Heart left ventricle (tissue), 16 donors: ENCODE data around the gene ZFYVE19. TPM values are rescaled to one million over a fixed set of nuclear protein-coding genes. Genes with fewer than 3 reads are reported as not detected.

Source experiments
- ATAC-seq, 4 donors: fragments of 200-7000 bp; cut with Tn5 transposase; one replicate each; pipeline ENCODE4 v1.9.1; 2020 to 2022; ENCODE audit warnings: moderate library complexity in 4 of 4, mild to moderate bottlenecking in 3 of 4, moderate number of reproducible peaks in 1 of 4
- DNase-seq, 5 donors: peaks; one replicate each; pipeline ENCODE4 v3.0.0-alpha.2; 2020
- H3K27ac ChIP-seq, 12 donors: fragments of 200-600 bp; sonication (generic) in 4 of 12; one replicate each; pipeline versions ENCODE4 v1.5.0 to v1.8.0; 2016 to 2022; ENCODE audit warnings: mild to moderate bottlenecking in 2 of 12
- H3K27me3 ChIP-seq, 9 donors: fragments of 200-600 bp; sonication (generic) in 2 of 9; one replicate each; pipeline versions ENCODE4 v1.5.1 to v1.8.0; 2016 to 2022; ENCODE audit warnings: mild to moderate bottlenecking in 3 of 9
- H3K36me3 ChIP-seq, 9 donors: fragments of 200-600 bp; sonication (generic) in 2 of 9; one replicate each; pipeline versions ENCODE4 v1.5.0 to v1.8.0; 2018 to 2022; ENCODE audit warnings: mild to moderate bottlenecking in 2 of 9
- H3K4me1 ChIP-seq, 12 donors: fragments of 200-600 bp; sonication (generic) in 4 of 12; one replicate each; pipeline versions ENCODE4 v1.5.0 to v1.8.0; 2016 to 2022; ENCODE audit warnings: mild to moderate bottlenecking in 3 of 12
- H3K4me3 ChIP-seq, 12 donors: fragments of 200-600 bp; sonication (generic) in 4 of 12; one replicate each; pipeline versions ENCODE4 v1.5.0 to v1.8.0; 2017 to 2022; ENCODE audit warnings: mild to moderate bottlenecking in 9 of 12, moderate library complexity in 4 of 12
- H3K9me3 ChIP-seq, 12 donors: fragments of 200-600 bp; sonication (generic) in 4 of 12; one replicate each; pipeline versions ENCODE4 v1.5.0 to v1.8.0; 2016 to 2022; ENCODE audit warnings: mild to moderate bottlenecking in 1 of 12
- POLR2A ChIP-seq, 2 donors: fragments of 450-650 bp; IDR thresholded peaks; one replicate each; pipeline ENCODE4 v1.6.1; 2017; ENCODE audit warnings: antibody characterized with exemption in 2 of 2, mild to moderate bottlenecking in 2 of 2, moderate library complexity in 2 of 2
- WGBS, 4 donors: extraction: QIAGEN DNeasy Blood & Tissue Kit in 2 of 4; methylation state at CpG; one replicate each; pipeline versions ENCODE4 v1.1.5 to v1.1.7; 2013 to 2018; 5-methylcytosine and 5-hydroxymethylcytosine counted together
- intact Hi-C, 10 donors: fragments of 100-400 bp; cut with DNase I; formaldehyde crosslinking; loops; one replicate each; pipeline versions ENCODE4 v1.11.1 to v1.14.2; 2022
- polyA plus RNA-seq, 2 donors: library from polyadenylated mRNA; stranded (reverse); fragments of 200-250 nt; gene quantifications; one replicate each; pipeline ENCODE4 v1.2.3, GENCODE V29; 2013
- total RNA-seq, 9 donors: library from RNA; depleted of rRNA in 2 of 9; stranded (reverse); fragments of >200 nt in 2 of 9; fragmentation: NEBNext Ultra II Directional in 3 of 9; extraction: Animal tissue kit (Norgen Biotek cat#: 25700) in 3 of 9; gene quantifications; one replicate each; pipeline versions ENCODE4 v1.1.0 to v1.2.4, GENCODE V29; 2016 to 2023
- TF ChIP-seq, protein P1 (sequence below), 12 donors: fragments of 200-600 bp; sonication (generic) in 4 of 12; IDR thresholded peaks; one replicate each; pipeline versions ENCODE4 v1.5.0 to v1.8.0; 2018 to 2022; ENCODE audit warnings: antibody characterized with exemption in 12 of 12, mild to moderate bottlenecking in 5 of 12
- donor health status: ischemic (EF 13 %, LVEDD 7.1; RV severe dilation, severe dysfunction).
- donor health status: healthy with polysubstance abuse.
- donor health status: DM: no; HTN: yes; CAD: no.
- donor health status: DM: no; HTN: no; CAD: no.
- donor health status: ischemic (EF 25% LVEDD 6.9; RV normal size, moderate dysfunction).
- donor health status: ischemic (EF 25% LVEDD 5.7; RV mildly dilated, moderate dysfunction).
- donor health status: healthy.
- donor health status: DM: yes; HTN: yes; CAD: no.
- donor health status: ischemic (EF 35%, LVEDD 5.7; RV mildly dilated, moderate dysfunction).
- donor health status: nonischemic (EF 11% LVEDD 7.7; RV severe dilation, severe dysfunction).
- donor health status: DM: yes; HTN: yes; CAD: no.
- donor health status: PGD.
- donor health status: ischemic (EF 29% LVEDD 5.4; RV normal size, mild dysfunction).
- donor health status: nonischemic (EF 23%, LVEDD 6.1; RV moderate dilation, normal function).

ZFYVE19 gene
- total and polyA plus RNA-seq, 11 donors, result 10.5 to 27.1 (median 18.8) TPM

DNA sequence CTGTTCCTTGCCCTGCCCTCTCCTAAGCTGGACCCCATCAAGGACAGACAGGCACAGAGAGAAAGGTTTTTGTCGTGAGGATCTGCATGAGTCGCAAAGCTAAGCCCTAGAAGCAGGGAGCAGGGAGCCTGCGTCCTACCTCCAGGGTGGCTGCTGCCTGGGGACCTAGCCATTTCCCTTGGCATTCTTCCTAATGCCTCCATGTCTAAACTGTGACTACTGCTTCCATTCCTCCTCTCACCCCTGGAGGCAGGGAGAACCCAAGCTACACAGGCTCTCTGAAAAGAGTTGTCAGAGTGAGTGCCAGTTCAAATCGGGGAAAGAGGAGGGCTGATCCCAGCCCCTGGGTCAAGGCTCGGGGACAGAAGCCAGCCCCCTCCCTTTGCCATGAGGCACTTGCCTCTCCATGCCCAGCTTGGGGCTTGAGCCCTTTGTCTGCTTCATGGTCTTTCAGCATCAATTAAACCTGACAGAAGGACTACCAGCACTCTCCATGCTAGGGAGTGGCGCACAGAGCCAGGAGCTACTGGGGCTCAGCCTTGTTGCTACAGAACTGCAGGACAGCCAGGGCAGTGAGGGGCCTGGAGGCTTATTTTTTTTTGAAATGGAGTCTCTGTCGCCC lies 40.6 kb upstream of the ZFYVE19 start:
- DNase-seq (no peak), ATAC-seq (no peak)
- Histone ChIP-seq H3K27me3 (no peaks in the 10 kb centered on the region), H3K36me3 (peaks cover 0 to 31% (median 5%) of the 10 kb centered on the region in 9 donors), H3K27ac (peak overlapping the region in 1 of 12 donors; percentile 80), H3K4me3 (no peak overlapping the region), H3K9me3 (no peaks in the 10 kb centered on the region), H3K4me1 (peaks cover 0 to 60% (median 24%) of the 10 kb centered on the region in 12 donors)
- intact Hi-C loops, result loop anchor here in 4 of 10 donors (5.0 to 10.0 kb wide), 4 partner anchors 36 to 172 kb away; partner anchors contain the start of genes DNAJC17 (in 1 of the 4), KNL1 (in 1 of the 4), VPS18 (in 1 of the 4) and ZFYVE19 (in 1 of the 4)
- no peak for TF ChIP-seq POLR2A (IDR thresholded peaks at IDR 0.05)
- TF ChIP-seq, protein P1, sequence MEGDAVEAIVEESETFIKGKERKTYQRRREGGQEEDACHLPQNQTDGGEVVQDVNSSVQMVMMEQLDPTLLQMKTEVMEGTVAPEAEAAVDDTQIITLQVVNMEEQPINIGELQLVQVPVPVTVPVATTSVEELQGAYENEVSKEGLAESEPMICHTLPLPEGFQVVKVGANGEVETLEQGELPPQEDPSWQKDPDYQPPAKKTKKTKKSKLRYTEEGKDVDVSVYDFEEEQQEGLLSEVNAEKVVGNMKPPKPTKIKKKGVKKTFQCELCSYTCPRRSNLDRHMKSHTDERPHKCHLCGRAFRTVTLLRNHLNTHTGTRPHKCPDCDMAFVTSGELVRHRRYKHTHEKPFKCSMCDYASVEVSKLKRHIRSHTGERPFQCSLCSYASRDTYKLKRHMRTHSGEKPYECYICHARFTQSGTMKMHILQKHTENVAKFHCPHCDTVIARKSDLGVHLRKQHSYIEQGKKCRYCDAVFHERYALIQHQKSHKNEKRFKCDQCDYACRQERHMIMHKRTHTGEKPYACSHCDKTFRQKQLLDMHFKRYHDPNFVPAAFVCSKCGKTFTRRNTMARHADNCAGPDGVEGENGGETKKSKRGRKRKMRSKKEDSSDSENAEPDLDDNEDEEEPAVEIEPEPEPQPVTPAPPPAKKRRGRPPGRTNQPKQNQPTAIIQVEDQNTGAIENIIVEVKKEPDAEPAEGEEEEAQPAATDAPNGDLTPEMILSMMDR (IDR thresholded peaks at IDR 0.05), result no peak
- WGBS, 4 donors, result 60 to 70% (median 69%) methylated on average over 5 to 7 of the region's 7 CpGs

DNA sequence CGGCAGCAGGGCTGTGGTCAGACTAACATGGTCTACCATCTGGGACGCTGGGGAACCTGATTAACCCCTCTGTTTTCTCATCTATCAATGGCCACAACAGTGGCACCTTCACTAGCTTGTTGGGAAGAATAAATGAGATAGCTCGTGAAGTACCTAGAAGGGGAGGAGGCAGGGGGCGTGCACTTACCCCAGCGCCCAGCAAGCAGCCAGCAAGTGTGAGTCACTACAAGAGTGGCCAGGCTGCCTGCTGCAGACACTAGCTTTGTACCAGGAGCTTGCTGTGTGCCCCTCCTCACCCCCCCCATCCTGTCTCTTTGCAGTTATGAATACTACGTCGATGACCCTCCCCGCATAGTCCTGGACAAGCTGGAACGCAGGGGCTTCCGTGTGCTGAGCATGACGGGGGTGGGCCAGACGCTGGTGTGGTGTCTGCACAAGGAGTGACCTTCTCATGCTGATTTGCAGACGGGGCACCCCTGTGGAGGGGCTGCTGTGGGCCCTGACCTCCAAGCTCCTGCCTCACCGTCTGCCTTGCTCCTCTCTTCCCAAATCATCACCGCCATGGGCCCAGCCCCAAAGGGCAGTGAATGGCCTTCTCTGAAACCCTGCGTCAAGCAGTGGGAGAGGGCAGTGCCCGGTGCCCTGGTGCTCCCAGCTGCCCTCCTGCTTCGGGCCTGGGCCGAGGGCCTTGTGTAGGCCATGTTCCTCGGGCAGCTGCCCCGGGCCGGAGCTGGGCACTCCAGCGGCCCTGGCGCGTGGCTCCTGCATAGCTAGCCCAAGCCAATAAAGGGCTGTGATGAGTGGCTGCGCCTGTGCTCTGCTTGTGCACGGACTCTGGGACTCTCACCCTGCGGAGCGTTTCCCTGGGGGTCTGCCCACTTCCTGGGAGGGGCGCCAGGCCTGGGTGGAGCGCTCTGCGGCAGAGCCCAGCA lies 39.7 kb upstream of the ZFYVE19 start:
- ATAC-seq (no peak), DNase-seq (no peak)
- intact Hi-C loops, result loop anchor here in 4 of 10 donors (5.0 to 10.0 kb wide), 4 partner anchors 35 to 172 kb away; partner anchors contain the start of genes DNAJC17 (in 1 of the 4), KNL1 (in 1 of the 4), VPS18 (in 1 of the 4) and ZFYVE19 (in 1 of the 4)
- no peak for TF ChIP-seq POLR2A (IDR thresholded peaks at IDR 0.05)
- TF ChIP-seq, protein P1 (IDR thresholded peaks at IDR 0.05), result no peak
- 91 to 94% (median 93%) methylated on average over 27 to 32 of the region's 32 CpGs for WGBS, 4 donors
- Histone ChIP-seq H3K36me3 (peaks cover 0 to 38% (median 13%) of the 10 kb centered on the region in 9 donors), H3K27me3 (no peaks in the 10 kb centered on the region), H3K9me3 (no peaks in the 10 kb centered on the region), H3K4me1 (peaks cover 0 to 60% (median 24%) of the 10 kb centered on the region in 12 donors), H3K4me3 (no peak overlapping the region), H3K27ac (no peak overlapping the region)

DNA sequence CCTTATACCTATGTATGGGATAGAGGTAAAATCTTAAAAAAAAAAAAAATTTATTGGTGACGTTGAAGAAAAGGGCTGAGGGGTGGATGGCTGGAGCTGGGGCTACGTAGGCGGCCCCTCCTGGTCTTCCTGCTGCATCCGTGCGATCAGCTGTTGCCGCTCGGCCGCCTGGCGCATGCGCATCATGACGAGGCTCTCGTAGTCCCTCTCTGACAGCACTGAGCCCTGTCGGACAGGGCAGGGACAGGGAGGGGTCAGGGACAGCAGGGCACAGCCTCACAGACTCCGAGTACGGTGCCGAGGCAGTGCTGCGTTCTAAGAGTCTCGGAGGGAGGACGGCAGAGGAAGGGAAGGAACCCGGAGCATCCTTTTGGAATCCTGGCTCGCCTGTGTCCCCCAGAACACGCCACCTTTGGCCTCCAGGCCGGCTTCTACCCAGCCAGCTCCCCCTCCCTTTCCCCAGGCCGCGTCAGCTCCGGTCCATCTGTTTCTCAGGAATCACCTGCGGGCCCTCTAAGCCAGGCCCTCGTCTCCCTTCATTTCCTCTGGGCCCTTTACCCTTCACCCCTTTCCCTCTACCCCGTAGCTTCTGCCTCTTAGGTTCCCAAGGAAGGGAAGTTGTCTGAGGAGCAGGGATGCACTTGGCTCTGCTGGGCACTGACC lies 38.9 kb upstream of the ZFYVE19 start:
- Histone ChIP-seq H3K4me3 (no peak overlapping the region), H3K9me3 (no peaks in the 10 kb centered on the region), H3K27ac (no peak overlapping the region), H3K36me3 (peaks cover 0 to 46% (median 15%) of the 10 kb centered on the region in 9 donors), H3K27me3 (no peaks in the 10 kb centered on the region), H3K4me1 (peaks cover 0 to 54% (median 19%) of the 10 kb centered on the region in 12 donors)
- DNase-seq, result no peak
- ATAC-seq, result no peak
- intact Hi-C loops, result loop anchor here in 4 of 10 donors (5.0 to 10.0 kb wide), 4 partner anchors 34 to 173 kb away; partner anchors contain the start of genes DNAJC17 (in 1 of the 4), KNL1 (in 1 of the 4), VPS18 (in 1 of the 4) and ZFYVE19 (in 1 of the 4)
- 92% methylated on average over 28 to 29 of the region's 29 CpGs for whole genome bisulfite sequencing, 4 donors
- TF ChIP-seq, protein P1 (IDR thresholded peaks at IDR 0.05), result no peak
- TF ChIP-seq POLR2A (IDR thresholded peaks at IDR 0.05), result no peak
